GM21526 (cell line): ENCODE measurements around the gene SF3B5.
"Not testable (repeated sequence)": the region's sequence is repeated elsewhere in the genome, so short reads cannot be mapped to it uniquely, and the experiment has no call there.

Source experiments
- ATAC-seq: cut with Tn5 transposase; IDR thresholded peaks from one replicate; pipeline ENCODE4 v1.9.1; 2021; ENCODE audit warnings: moderate library complexity; ENCODE audit not compliant: unreplicated experiment, low FRiP score

Gene SF3B5

GRCh38 chr6:144106206-144106605 is 10.8 kb upstream of the SF3B5 start:
- no peak for ATAC-seq

DNA sequence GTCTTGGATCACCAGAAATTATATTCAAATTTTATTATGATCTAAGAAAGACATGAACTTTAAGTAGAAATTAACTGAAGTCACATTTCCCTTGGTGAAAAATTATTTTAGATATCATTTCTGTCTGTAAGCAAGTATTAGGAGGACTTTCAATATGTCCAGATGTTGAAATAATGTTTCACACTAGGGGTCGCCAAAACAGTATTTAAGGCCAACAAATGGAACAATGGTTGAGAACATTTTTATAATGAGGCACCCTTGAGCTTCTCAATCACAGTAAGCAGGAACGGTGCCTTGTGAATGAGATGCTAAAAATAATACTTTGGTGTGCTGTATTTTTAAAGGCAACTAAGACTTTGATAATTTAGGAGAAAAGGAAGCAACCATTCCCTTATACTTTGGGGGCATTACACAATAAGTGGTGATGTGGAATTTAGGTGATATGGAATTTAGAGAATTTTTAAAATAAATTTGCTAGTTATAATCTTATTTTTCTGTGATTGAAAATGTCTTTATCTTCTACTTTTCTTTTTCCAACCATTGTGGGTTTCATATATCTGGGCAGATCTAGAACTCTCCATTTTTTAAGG is 9.6 kb upstream of the SF3B5 start:
- peak; percentile 82 for ATAC-seq

DNA sequence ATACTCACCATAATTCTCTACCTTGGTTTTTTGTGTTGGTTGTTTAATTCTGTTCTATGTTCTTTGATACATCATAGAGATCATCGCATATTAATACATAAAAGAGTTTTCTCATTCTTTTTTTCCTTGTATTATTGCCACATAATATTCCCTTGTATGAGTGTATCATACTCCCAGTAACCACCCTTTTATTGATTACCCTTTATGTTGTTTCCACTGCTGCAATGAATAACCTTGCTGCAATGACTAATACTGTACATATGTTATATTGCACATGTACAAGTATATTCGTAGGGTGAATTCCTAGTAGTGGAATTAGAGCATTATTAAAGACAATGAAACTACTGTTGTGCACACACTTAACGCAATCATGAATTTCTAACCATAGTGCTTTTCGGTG is 9.1 kb upstream of the SF3B5 start:
- ATAC-seq, result no peak

- ATAC-seq, result no peak
These were observed 7.7 kb upstream of the SF3B5 start for GRCh38 chr6:144103026-144103563.

DNA sequence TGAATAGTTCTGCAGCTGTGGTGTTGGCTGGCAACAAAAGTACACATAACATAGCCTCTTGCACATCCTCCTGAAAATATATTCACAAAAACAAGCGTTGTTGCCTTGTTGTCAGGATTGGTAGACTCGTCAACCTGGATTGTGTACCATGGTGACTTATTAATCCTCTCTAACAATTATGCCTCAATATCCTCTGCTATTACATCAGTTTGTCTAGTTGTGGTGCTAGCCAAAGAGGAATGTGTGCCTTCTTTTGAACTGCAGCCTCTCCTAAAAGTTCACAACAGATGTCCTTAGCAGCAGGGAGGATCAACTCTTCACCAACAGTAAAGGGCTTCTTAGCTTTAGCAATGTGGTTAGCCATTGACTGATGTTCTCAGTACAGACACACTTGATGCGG is 3.6 kb upstream of the SF3B5 start:
- ATAC-seq, result no peak

DNA sequence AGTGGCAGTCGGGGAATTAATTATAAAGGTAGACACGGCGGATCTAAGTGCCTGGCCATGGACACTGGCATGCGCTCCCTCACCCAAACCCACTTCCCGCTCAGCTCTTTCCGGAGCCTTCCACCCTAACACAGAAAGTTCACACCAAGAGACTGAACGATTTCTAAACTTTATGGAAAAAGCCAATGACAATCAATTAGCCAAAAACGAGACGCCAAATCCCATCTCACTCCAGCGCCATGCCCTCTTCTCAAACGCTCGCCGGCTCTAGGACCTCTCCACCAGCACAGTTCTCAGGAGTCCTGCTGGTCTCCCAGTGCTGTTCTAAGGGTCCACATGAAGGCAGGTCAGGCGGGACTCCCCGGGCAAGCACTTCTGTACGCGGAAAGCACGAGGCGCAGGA is 641 bp downstream of the SF3B5 start:
- peak; percentile 8 for ATAC-seq

- ATAC-seq, result no peak
These were observed 1.7 kb downstream of the SF3B5 start for GRCh38 chr6:144093658-144094057.

DNA sequence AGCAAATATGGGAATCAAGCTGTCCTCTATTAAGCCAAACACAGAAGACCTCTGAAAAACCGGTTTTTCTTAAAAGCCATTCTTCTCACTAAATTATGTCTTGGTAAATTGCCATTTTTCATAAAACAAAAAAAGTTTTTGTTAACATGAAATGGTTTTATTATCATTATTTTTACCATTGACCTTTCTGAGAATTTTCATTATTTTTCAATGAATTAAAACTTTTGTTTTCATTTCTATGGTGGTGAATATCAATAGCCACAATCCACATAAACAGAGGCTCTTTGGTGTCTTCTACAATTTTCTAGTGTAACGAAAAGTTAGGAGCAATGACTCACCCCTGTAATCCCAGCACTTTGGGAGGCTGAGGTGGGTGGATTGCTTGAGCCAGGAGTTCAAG is 2.1 kb downstream of the SF3B5 start:
- no peak for ATAC-seq

DNA sequence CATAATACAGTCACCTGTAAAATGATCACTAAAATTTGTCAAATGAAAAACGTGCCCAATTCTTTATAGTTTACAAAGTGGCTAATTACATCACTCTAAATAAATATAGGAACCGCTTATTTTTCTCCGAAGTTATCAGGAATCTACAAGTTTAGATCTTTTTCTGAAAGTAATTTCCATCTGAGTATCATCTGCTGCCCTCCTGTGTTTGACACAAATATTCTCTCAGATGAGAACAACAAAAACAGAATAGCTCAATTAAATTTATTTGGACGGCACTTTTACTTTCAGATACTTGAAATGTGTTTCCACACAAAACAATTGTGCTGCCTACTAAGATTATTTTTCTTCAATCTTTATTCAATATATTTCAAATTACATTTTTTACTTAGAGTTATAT is 5.0 kb downstream of the SF3B5 start:
- ATAC-seq, result no peak

DNA sequence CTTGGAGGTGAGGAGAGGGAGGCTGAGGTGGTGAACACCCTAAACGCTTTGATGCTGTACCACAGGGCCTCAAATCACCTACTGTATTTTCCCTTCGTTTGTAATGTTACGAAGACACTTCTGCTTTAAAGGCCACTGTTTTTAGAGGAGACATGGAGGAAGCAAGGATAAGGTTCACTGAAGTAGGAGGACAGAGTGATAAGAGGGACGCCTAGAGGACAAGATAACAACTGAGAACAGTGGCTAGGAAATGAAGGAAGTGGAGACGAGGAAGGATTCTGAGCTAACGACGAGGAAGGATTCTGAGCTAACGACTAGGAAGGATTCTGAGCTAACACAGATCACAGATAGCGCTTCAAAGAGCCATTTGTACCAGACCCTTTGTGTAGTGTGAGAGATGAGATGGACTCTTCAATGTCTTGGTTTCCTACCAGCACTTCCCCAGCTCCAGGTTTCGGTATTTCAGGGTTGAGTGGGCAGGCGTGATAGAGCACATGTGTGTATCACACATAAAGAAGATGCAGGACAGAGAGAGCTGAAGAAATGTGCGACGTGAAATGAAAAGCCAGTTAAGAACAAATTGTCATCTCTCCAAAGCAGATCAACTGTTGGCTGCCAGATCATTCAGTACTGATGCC is 7.5 kb downstream of the SF3B5 start:
- ATAC-seq, result no peak

DNA sequence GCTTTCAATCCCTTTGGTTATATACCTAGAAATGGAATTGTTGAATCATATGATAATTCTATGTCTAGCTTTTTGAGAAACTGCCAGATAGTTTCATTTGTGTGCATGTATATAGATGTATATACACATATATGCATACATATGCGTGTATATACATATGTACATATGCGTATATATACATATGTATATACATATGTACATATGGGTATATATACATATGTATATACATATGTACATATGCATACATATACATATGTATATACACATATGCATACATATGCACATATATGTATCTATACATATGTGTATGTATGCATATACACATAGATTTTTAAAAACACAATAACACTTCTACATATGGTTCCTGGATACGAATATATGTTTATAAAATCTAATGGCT is 8.4 kb downstream of the SF3B5 start:
- ATAC-seq, result no peak

DNA sequence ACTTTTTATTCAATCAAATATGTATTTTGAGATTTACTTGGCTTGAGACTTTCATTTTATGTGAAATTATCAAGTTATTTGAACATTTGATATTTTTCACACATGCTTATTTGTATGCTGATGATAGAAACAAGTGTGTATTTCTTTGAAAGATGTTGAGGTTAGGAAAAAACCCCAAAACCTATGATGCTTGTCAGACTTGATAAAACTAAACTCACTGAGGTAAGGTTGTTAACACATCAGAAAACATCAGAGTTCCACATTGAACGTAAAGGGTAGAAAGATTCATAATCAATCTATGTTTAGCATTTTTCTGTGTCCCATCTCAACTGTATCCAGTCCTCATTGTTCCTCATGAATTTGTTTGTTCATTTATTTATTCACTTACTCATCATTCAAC is 12.2 kb downstream of the SF3B5 start:
- no peak for ATAC-seq

- ATAC-seq, result not testable (repeated sequence)
These were observed 13.0 kb downstream of the SF3B5 start for GRCh38 chr6:144082412-144082811.

GRCh38 chr6:144077871-144078270 is 17.5 kb downstream of the SF3B5 start:
- no peak for ATAC-seq

DNA sequence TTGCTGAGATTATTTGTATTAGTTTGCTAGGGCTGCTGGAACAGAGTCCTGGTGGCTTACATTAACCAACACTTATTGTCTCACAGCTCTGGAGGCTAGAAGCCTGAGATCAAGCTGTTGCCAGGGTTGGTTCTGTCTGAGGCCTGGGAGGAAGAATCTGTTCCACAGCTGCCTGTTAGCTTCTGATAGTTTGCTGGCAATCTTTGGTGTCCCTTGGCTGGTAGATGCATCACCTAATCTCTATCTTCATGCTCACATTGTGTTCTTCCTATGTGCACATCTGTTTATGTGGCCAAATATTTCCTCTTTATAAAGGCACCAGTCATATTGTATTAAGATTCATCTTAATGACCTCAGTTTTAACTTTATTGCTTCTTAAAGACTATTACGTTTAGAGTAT is 19.5 kb downstream of the SF3B5 start:
- ATAC-seq, result no peak

GRCh38 chr6:144075187-144075586 is 20.2 kb downstream of the SF3B5 start:
- no peak for ATAC-seq

GRCh38 chr6:144073024-144073423 is 22.3 kb downstream of the SF3B5 start:
- no peak for ATAC-seq

DNA sequence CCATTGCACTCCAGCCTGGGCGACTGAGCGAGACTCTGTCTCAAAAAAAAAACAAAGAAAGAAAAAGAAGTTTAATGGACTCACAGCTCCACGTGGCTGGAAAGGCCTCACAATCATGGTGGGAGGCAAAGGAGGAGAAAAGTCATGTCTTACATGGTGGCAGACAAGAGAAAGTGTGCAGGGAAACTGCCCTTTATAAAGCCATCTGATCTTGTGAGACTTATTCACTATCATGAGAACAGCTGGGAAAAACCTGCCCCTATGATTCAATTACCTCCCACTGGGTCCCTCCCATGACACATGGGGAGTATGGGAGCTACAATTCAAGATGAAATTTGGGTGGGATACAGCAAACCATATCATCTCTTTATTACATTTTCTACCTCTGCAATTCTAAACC is 25.9 kb downstream of the SF3B5 start:
- no peak for ATAC-seq

DNA sequence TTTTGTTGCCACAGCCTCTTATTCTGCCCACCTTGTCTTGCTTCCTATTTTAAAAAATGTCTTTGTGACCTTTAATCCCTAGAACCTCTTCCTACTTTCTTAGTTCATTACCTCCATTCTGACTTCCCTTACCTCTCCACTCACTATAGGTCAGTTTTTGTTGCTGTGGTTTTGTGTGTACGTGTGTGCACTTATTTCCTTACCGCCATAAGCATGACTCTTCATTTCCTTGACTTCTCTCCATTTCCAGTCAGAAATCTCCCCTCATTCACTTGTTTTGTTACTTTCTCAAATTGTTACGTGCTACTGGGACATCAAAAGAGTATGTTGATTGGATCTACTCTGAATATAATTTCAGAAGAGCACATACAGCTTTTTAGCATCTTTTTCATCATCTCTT is 26.6 kb downstream of the SF3B5 start:
- ATAC-seq, result no peak

GRCh38 chr6:144066741-144067484 is 28.5 kb downstream of the SF3B5 start:
- peak; percentile 40 for ATAC-seq

DNA sequence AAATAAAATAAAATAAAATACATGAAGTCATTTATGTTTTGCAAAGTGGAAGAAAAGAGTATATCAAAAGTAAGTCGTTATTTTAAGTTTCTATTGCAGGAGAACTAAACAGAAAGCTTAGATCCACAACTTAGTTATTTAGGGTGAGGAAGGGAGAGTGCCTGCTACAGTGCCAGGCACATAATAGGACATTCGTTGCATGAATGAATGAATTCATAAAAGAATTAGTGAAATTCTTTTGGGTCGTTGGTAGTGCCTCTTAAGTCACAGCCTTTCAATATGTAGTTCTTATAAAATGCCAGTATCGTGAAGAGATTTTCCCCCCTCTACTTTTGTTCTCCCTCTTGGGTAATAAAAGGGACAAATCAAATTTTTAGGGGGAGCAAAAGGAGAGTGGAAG is 29.1 kb downstream of the SF3B5 start:
- ATAC-seq, result no peak

- no peak for ATAC-seq
These were observed 30.1 kb downstream of the SF3B5 start for GRCh38 chr6:144065213-144065660.
